Neuron (in vitro differentiated cells): ENCODE measurements around the gene YIF1A.
A peak's percentile ranks its signal among the peaks of the same experiment; 100 is the strongest.
"Not testable (repeated sequence)": the region's sequence is repeated elsewhere in the genome, so short reads cannot be mapped to it uniquely, and the experiment has no call there.

Experiments
- H2AFZ ChIP-seq: one replicate; pipeline ENCODE4 v1.6.1; 2013; ENCODE audit warnings: low read depth, mild to moderate bottlenecking, inconsistent platforms, low read length, moderate library complexity
- H3K27me3 ChIP-seq: one replicate; pipeline ENCODE4 v1.6.1; 2013; ENCODE audit warnings: low read length; ENCODE audit not compliant: insufficient read depth
- H3K36me3 ChIP-seq: one replicate; pipeline ENCODE4 v1.6.1; 2013; ENCODE audit warnings: low read length; ENCODE audit not compliant: insufficient read depth
- H3K4me1 ChIP-seq: one replicate; pipeline ENCODE4 v1.6.1; 2013; ENCODE audit warnings: low read length; ENCODE audit not compliant: insufficient read depth
- H3K4me3 ChIP-seq: 2 replicates; pipeline ENCODE4 v1.5.1; 2013; ENCODE audit warnings: mild to moderate bottlenecking, low read length, moderate library complexity
- H3K9me3 ChIP-seq: one replicate; pipeline ENCODE4 v1.6.1; 2013; ENCODE audit warnings: low read length

The YIF1A gene

GRCh38 chr11:66311965-66312548 is 23.1 kb upstream of the YIF1A start:
- Histone ChIP-seq H3K4me1 (peaks cover 8% of the 10 kb centered on the region), H2AFZ (peak overlapping the region; percentile 58), H3K4me3 (peak overlapping the region; percentile 50), H3K9me3 (no peaks in the 10 kb centered on the region), H3K36me3 (no peaks in the 10 kb centered on the region), H3K27me3 (no peaks in the 10 kb centered on the region)

- H3K27me3 ChIP-seq, result no peaks in the 10 kb centered on the region
- peak overlapping the region; percentile 50 for H3K4me3 ChIP-seq
- no peaks in the 10 kb centered on the region for H3K36me3 ChIP-seq
- H2AFZ ChIP-seq, result peak overlapping the region; percentile 58
- no peaks in the 10 kb centered on the region for H3K9me3 ChIP-seq
- H3K4me1 ChIP-seq, result peaks cover 4% of the 10 kb centered on the region
Measured at GRCh38 chr11:66311470-66311964, 22.6 kb upstream of the YIF1A start.

GRCh38 chr11:66310803-66311440 is 22.0 kb upstream of the YIF1A start:
- H3K9me3 ChIP-seq, H3K36me3 ChIP-seq, H3K27me3 ChIP-seq, H3K4me3 ChIP-seq, H2AFZ ChIP-seq, H3K4me1 ChIP-seq: not testable (repeated sequence)

- Histone ChIP-seq H3K4me3 (no peak overlapping the region), H2AFZ (no peak overlapping the region), H3K9me3 (no peaks in the 10 kb centered on the region), H3K4me1 (peaks cover 3% of the 10 kb centered on the region), H3K36me3 (no peaks in the 10 kb centered on the region), H3K27me3 (no peaks in the 10 kb centered on the region)
Measured at GRCh38 chr11:66310324-66310723, 21.4 kb upstream of the YIF1A start.

- Histone ChIP-seq H3K4me3 (no peak overlapping the region), H2AFZ (no peak overlapping the region), H3K36me3 (no peaks in the 10 kb centered on the region), H3K4me1 (peaks cover 3% of the 10 kb centered on the region), H3K27me3 (no peaks in the 10 kb centered on the region), H3K9me3 (no peaks in the 10 kb centered on the region)
Measured at GRCh38 chr11:66309475-66309874, 20.5 kb upstream of the YIF1A start.

GRCh38 chr11:66302656-66303055 is 13.7 kb upstream of the YIF1A start:
- H3K27me3 ChIP-seq, result peaks cover 4% of the 10 kb centered on the region
- no peaks in the 10 kb centered on the region for H3K36me3 ChIP-seq
- H3K9me3 ChIP-seq, result no peaks in the 10 kb centered on the region
- no peak overlapping the region for H2AFZ ChIP-seq
- H3K4me3 ChIP-seq, result no peak overlapping the region
- no peaks in the 10 kb centered on the region for H3K4me1 ChIP-seq

- H3K4me3 ChIP-seq, result no peak overlapping the region
- H2AFZ ChIP-seq, result no peak overlapping the region
- no peaks in the 10 kb centered on the region for H3K9me3 ChIP-seq
- H3K36me3 ChIP-seq, result no peaks in the 10 kb centered on the region
- H3K4me1 ChIP-seq, result no peaks in the 10 kb centered on the region
- H3K27me3 ChIP-seq, result peaks cover 22% of the 10 kb centered on the region
Measured at GRCh38 chr11:66299186-66299585, 10.2 kb upstream of the YIF1A start.

- no peak overlapping the region for H3K4me3 ChIP-seq
- H3K4me1 ChIP-seq, result peaks cover under 1% of the 10 kb centered on the region
- no peaks in the 10 kb centered on the region for H3K36me3 ChIP-seq
- no peak overlapping the region for H2AFZ ChIP-seq
- H3K27me3 ChIP-seq, result peaks cover 38% of the 10 kb centered on the region
- no peaks in the 10 kb centered on the region for H3K9me3 ChIP-seq
Measured at GRCh38 chr11:66297610-66298009, 8.7 kb upstream of the YIF1A start.

- peaks cover 12% of the 10 kb centered on the region for H3K4me1 ChIP-seq
- H3K36me3 ChIP-seq, result no peaks in the 10 kb centered on the region
- H2AFZ ChIP-seq, result no peak overlapping the region
- peaks cover 62% of the 10 kb centered on the region for H3K27me3 ChIP-seq
- H3K9me3 ChIP-seq, result no peaks in the 10 kb centered on the region
- H3K4me3 ChIP-seq, result no peak overlapping the region
Measured at GRCh38 chr11:66294626-66295620, 6.0 kb upstream of the YIF1A start.

GRCh38 chr11:66293777-66294625 is 5.1 kb upstream of the YIF1A start:
- Histone ChIP-seq H3K4me3 (no peak overlapping the region), H3K4me1 (peaks cover 16% of the 10 kb centered on the region), H3K36me3 (no peaks in the 10 kb centered on the region), H3K27me3 (peaks cover 62% of the 10 kb centered on the region), H2AFZ (no peak overlapping the region), H3K9me3 (no peaks in the 10 kb centered on the region)

GRCh38 chr11:66293352-66293751 is 4.4 kb upstream of the YIF1A start:
- Histone ChIP-seq H3K9me3 (no peaks in the 10 kb centered on the region), H2AFZ (no peak overlapping the region), H3K4me3 (no peak overlapping the region), H3K27me3 (peaks cover 62% of the 10 kb centered on the region), H3K36me3 (no peaks in the 10 kb centered on the region), H3K4me1 (peaks cover 16% of the 10 kb centered on the region)

GRCh38 chr11:66292543-66293332 is 3.8 kb upstream of the YIF1A start:
- Histone ChIP-seq H3K4me1 (peaks cover 21% of the 10 kb centered on the region), H3K9me3 (no peaks in the 10 kb centered on the region), H3K36me3 (no peaks in the 10 kb centered on the region), H2AFZ (no peak overlapping the region), H3K27me3 (peaks cover 58% of the 10 kb centered on the region), H3K4me3 (no peak overlapping the region)
